H1 (cell line): ENCODE measurements around the gene DESI1. TPM values are rescaled to one million over a fixed set of nuclear protein-coding genes. Genes with fewer than 3 reads are reported as not detected.

Source experiments
- CTCF ChIA-PET: fragments of 300-600 bp; sonication (Branson Sonifier 250); formaldehyde crosslinking; loops from one replicate; lab custom pipeline; 2021; ENCODE audit not compliant: partially characterized antibody; lab: Charles Lee
- POLR2A ChIA-PET: fragments of 300-600 bp; sonication (Branson Sonifier 250); formaldehyde crosslinking; loops from one replicate; lab custom pipeline; 2021; ENCODE audit warnings: inconsistent platforms; ENCODE audit not compliant: partially characterized antibody; lab: Charles Lee
- DNase-seq, 2 experiments: peaks; one replicate each; pipeline versions ENCODE4 v3.0.0 to v3.0.0-alpha.2; 2010 to 2022; ENCODE audit warnings: low spot score in 2 of 2, low read depth in 1 of 2, mixed read lengths in 1 of 2
- FAIRE-seq: peaks from 2 replicates; lab custom pipeline; 2011; peaks lifted over from hg19 to GRCh38; lab: Jason Lieb, UNC
- H2AFZ ChIP-seq: 2 replicates; pipeline ENCODE4 v1.8.1; 2012; ENCODE audit warnings: low read length, inconsistent platforms
- H2AK5ac ChIP-seq: 2 replicates; pipeline ENCODE4 v1.6.1; 2013; ENCODE audit warnings: low read depth, low read length
- H2BK120ac ChIP-seq: replicated peaks from 2 replicates; pipeline ENCODE3; 2013; ENCODE audit warnings: low read depth, low read length, inconsistent platforms
- H2BK12ac ChIP-seq: 2 replicates; pipeline ENCODE4 v1.6.1; 2013; ENCODE audit warnings: low read depth, low read length
- H2BK15ac ChIP-seq: 2 replicates; pipeline ENCODE4 v1.6.1; 2013; ENCODE audit warnings: low read length
- H2BK20ac ChIP-seq: 2 replicates; pipeline ENCODE4 v1.6.1; 2013; ENCODE audit warnings: low read length
- H2BK5ac ChIP-seq: 2 replicates; pipeline ENCODE4 v1.6.1; 2013; ENCODE audit warnings: low read depth, low read length
- H3K14ac ChIP-seq: 2 replicates; pipeline ENCODE4 v1.6.1; 2013; ENCODE audit warnings: inconsistent platforms; ENCODE audit not compliant: insufficient read length
- H3K18ac ChIP-seq: 2 replicates; pipeline ENCODE4 v1.6.1; 2013; ENCODE audit warnings: low read length; ENCODE audit errors: extremely low read depth
- H3K23ac ChIP-seq: 2 replicates; pipeline ENCODE4 v1.6.1; 2013; ENCODE audit warnings: inconsistent platforms; ENCODE audit not compliant: insufficient read length
- H3K23me2 ChIP-seq: 2 replicates; pipeline ENCODE4 v1.6.1; 2013; ENCODE audit warnings: low read depth, low read length
- H3K27ac ChIP-seq: 2 replicates; pipeline ENCODE4 v1.6.1; 2011; ENCODE audit warnings: low read depth, low read length, inconsistent platforms
- H3K27me3 ChIP-seq, 4 experiments: replicated peaks in 1 of 4; 1 replicate in 1 of 4; 2 replicates in 3 of 4; pipeline versions ENCODE4 v1.6.1 to v1.8.1; 2011 to 2013; ENCODE audit warnings: low read length in 3 of 4, mild to moderate bottlenecking in 3 of 4, inconsistent platforms in 2 of 4, mixed read lengths in 2 of 4, moderate library complexity in 1 of 4; ENCODE audit not compliant: control insufficient read depth in 3 of 4, insufficient read depth in 3 of 4; ENCODE audit errors: extremely low read depth in 1 of 4
- H3K36me3 ChIP-seq, 4 experiments: 2 replicates each; pipeline versions ENCODE4 v1.6.1 to v1.8.1; 2011 to 2013; ENCODE audit warnings: mild to moderate bottlenecking in 4 of 4, low read length in 3 of 4, moderate library complexity in 2 of 4, control low read depth in 1 of 4, inconsistent platforms in 1 of 4; ENCODE audit not compliant: insufficient read depth in 4 of 4, control insufficient read depth in 2 of 4
- H3K4ac ChIP-seq: replicated peaks from 2 replicates; pipeline ENCODE3; 2013; ENCODE audit warnings: low read length, low read depth, mixed read lengths, inconsistent platforms; ENCODE audit not compliant: insufficient read length
- H3K4me1 ChIP-seq, 4 experiments: replicated peaks in 1 of 4; 1 replicate in 1 of 4; 2 replicates in 3 of 4; pipeline versions ENCODE4 v1.6.1 to v1.8.1; 2011 to 2013; ENCODE audit warnings: low read length in 3 of 4, inconsistent platforms in 2 of 4, mixed read lengths in 1 of 4; ENCODE audit not compliant: insufficient read depth in 4 of 4, control insufficient read depth in 3 of 4
- H3K4me2 ChIP-seq, 2 experiments: 2 replicates each; pipeline versions ENCODE4 v1.6.1 to v1.8.1; 2011 to 2013; ENCODE audit warnings: low read depth in 2 of 2, low read length in 2 of 2, control low read depth in 1 of 2, inconsistent platforms in 1 of 2, mild to moderate bottlenecking in 1 of 2; ENCODE audit not compliant: insufficient read depth in 1 of 2
- H3K4me3 ChIP-seq, 4 experiments: fragments of 200-600, 300-600 bp in 1 of 4; sonication (generic), shearing (Covaris generic), sonication (Bioruptor Twin) in 1 of 4; 2 replicates each; pipeline versions ENCODE4 v1.5.1 to v1.8.1; 2011 to 2016; ENCODE audit warnings: low read length in 4 of 4, low read depth in 3 of 4, control low read depth in 2 of 4, inconsistent platforms in 2 of 4, mild to moderate bottlenecking in 2 of 4, mixed read lengths in 1 of 4, moderate library complexity in 1 of 4; ENCODE audit not compliant: insufficient read depth in 2 of 4; ENCODE audit errors: extremely low read depth in 1 of 4
- H3K56ac ChIP-seq: replicated peaks from 2 replicates; pipeline ENCODE3; 2013; ENCODE audit warnings: low read depth, mild to moderate bottlenecking, mixed read lengths, low read length, inconsistent platforms; ENCODE audit not compliant: insufficient read length
- H3K79me1 ChIP-seq: 2 replicates; pipeline ENCODE4 v1.6.1; 2013; ENCODE audit warnings: low read depth, low read length, control low read depth
- H3K79me2 ChIP-seq, 2 experiments: 2 replicates each; pipeline versions ENCODE4 v1.6.1 to v1.8.1; 2012 to 2013; ENCODE audit warnings: low read length in 2 of 2, mild to moderate bottlenecking in 2 of 2, inconsistent platforms in 1 of 2; ENCODE audit not compliant: insufficient read depth in 2 of 2, control insufficient read depth in 1 of 2
- H3K9ac ChIP-seq, 4 experiments: replicated peaks in 1 of 4; 1 replicate in 1 of 4; 2 replicates in 3 of 4; pipeline versions ENCODE4 v1.6.1 to v1.8.1; 2011 to 2013; ENCODE audit warnings: low read depth in 3 of 4, low read length in 3 of 4, control low read depth in 2 of 4, mild to moderate bottlenecking in 2 of 4, moderate library complexity in 2 of 4, inconsistent platforms in 1 of 4; ENCODE audit errors: extremely low read depth in 1 of 4
- H3K9me3 ChIP-seq, 2 experiments: 2 replicates each; pipeline versions ENCODE4 v1.6.1 to v1.8.1; 2012 to 2013; ENCODE audit warnings: mild to moderate bottlenecking in 2 of 2, moderate library complexity in 2 of 2, control low read depth in 1 of 2, inconsistent platforms in 1 of 2, low read depth in 1 of 2, low read length in 1 of 2, mixed read lengths in 1 of 2; ENCODE audit not compliant: insufficient read depth in 2 of 2
- H4K20me1 ChIP-seq, 2 experiments: replicated peaks in 1 of 2; 2 replicates each; pipeline versions ENCODE3 to v1.8.1; 2011 to 2013; ENCODE audit warnings: inconsistent platforms in 2 of 2, low read length in 2 of 2, mild to moderate bottlenecking in 1 of 2; ENCODE audit not compliant: insufficient read depth in 2 of 2, control insufficient read depth in 1 of 2
- H4K5ac ChIP-seq: 2 replicates; pipeline ENCODE4 v1.6.1; 2013; ENCODE audit warnings: low read length, low read depth, mixed read lengths, inconsistent platforms; ENCODE audit not compliant: insufficient read length
- H4K8ac ChIP-seq: 2 replicates; pipeline ENCODE4 v1.8.0; 2013; ENCODE audit warnings: mild to moderate bottlenecking, moderate library complexity, low read length, inconsistent platforms; ENCODE audit not compliant: insufficient read depth; ENCODE audit errors: extremely low read depth
- H4K91ac ChIP-seq: replicated peaks from 2 replicates; pipeline ENCODE3; 2013; ENCODE audit warnings: low read length, mixed read lengths, inconsistent platforms; ENCODE audit not compliant: insufficient read length
- EP300 ChIP-seq, 2 experiments: IDR thresholded peaks; 1 replicate in 1 of 2; 2 replicates in 1 of 2; pipeline ENCODE4 v1.6.1; 2011 to 2012; ENCODE audit warnings: low read depth in 2 of 2, low read length in 2 of 2, mild to moderate bottlenecking in 2 of 2, borderline replicate concordance in 1 of 2, inconsistent platforms in 1 of 2, moderate library complexity in 1 of 2
- POLR2A ChIP-seq, 2 experiments: IDR thresholded peaks; 1 replicate in 1 of 2; 2 replicates in 1 of 2; pipeline ENCODE4 v1.6.1; 2011; ENCODE audit warnings: low read depth in 2 of 2, low read length in 2 of 2, mild to moderate bottlenecking in 2 of 2; ENCODE audit errors: control extremely low read depth in 1 of 2
- SIRT6 ChIP-seq: IDR thresholded peaks from one replicate; pipeline ENCODE4 v1.7.1; 2012; ENCODE audit warnings: low read length, inconsistent platforms
- WGBS, 2 experiments: shearing (Covaris generic) in 1 of 2; methylation state at CpG; one replicate each; pipeline versions ENCODE4 v1.1.6 to v1.1.7; 2013 to 2015; ENCODE audit warnings: low lambda C conversion rate in 2 of 2, mixed read lengths in 2 of 2, inconsistent platforms in 1 of 2, low coverage in 1 of 2, missing lambda C conversion rate in 1 of 2; ENCODE audit not compliant: insufficient replicate concordance in 2 of 2, insufficient coverage in 1 of 2, insufficient read length in 1 of 2; ENCODE audit errors: extremely low coverage in 1 of 2, missing lambda C conversion rate in 1 of 2; 5-methylcytosine and 5-hydroxymethylcytosine counted together
- polyA plus RNA-seq, 7 experiments: library from polyadenylated mRNA; depleted of rRNA in 3 of 7; stranded (reverse) in 5 of 7; unstranded in 2 of 7; fragments of >200 nt in 5 of 7; fragments of 200-250 nt in 2 of 7; gene quantifications; 1 replicate in 5 of 7; 2 replicates in 1 of 7; 4 replicates in 1 of 7; pipeline versions ENCODE4 v1.2.1 to v1.2.3, GENCODE V29; 2011 to 2013; ENCODE audit warnings: missing spikeins in 2 of 7, mixed read lengths in 2 of 7
- total RNA-seq: library from RNA; stranded (reverse); fragmentation: NEBNext Ultra II Directional; extraction: Animal tissue kit (Norgen Biotek cat#: 25700); gene quantifications from 2 replicates; pipeline ENCODE4 v1.2.1, GENCODE V29; 2021

The DESI1 gene
- total and polyA plus RNA-seq, 2 of the 8 experiments (the other 6 are each of a cell fraction or from before 2014, with no cell fraction given): 27.6 to 34.3 TPM

- WGBS, 2 experiments: 88% methylated on average over 3 of the region's 3 CpGs; no CpG with 5 or more reads in 1 of the 2 experiments
Observed at GRCh38 chr22:41664951-41665350, 44.1 kb upstream of the DESI1 start.

More at GRCh38 chr22:41664951-41665350, 44.1 kb upstream of the DESI1 start:
- Histone ChIP-seq H4K8ac (no peak overlapping the region), H3K79me1 (no peaks in the 10 kb centered on the region; the same call in 1 of the 2 replicates), H3K18ac (no peak overlapping the region), H3K23me2 (no peaks in the 10 kb centered on the region), H3K23ac (no peak overlapping the region), H3K9ac (no peak overlapping the region), H2AK5ac (no peak overlapping the region), H3K27ac (no peak overlapping the region), H2BK5ac (no peak overlapping the region), H3K27me3 (no peaks in the 10 kb centered on the region), H4K5ac (no peak overlapping the region), H2AFZ (no peak overlapping the region), H3K56ac (no peak overlapping the region), H3K36me3 (peaks cover 16 to 51% (median 29%) of the 10 kb centered on the region in 4 experiments), H4K91ac (no peak overlapping the region), H3K4me2 (no peak overlapping the region), H3K4me1 (peaks cover 0 to 8% (median 3%) of the 10 kb centered on the region in 4 experiments; a peak in 5 of 7 replicates), H2BK20ac (no peak overlapping the region), H3K9me3 (no peaks in the 10 kb centered on the region), H3K14ac (no peak overlapping the region), H3K4me3 (no peak overlapping the region), H2BK15ac (no peak overlapping the region), H3K4ac (no peak overlapping the region), H3K79me2 (no peaks in the 10 kb centered on the region), H4K20me1 (peaks cover 0 to 3% of the 10 kb centered on the region in 2 experiments), H2BK12ac (no peak overlapping the region), H2BK120ac (no peak overlapping the region)
- TF ChIP-seq POLR2A (IDR thresholded peaks at IDR 0.05; ENCODE audit: control extremely low read depth in 1 of 2, low read depth in 2 of 2, low read length in 2 of 2) (peak in 1 of 2 experiments; percentile 41; a peak in 1 of 3 replicates), SIRT6 (no peak), EP300 (IDR thresholded peaks at IDR 0.05; ENCODE audit: borderline replicate concordance in 1 of 2, low read depth in 2 of 2, low read length in 2 of 2) (no peak)
- FAIRE-seq: no peak
- POLR2A ChIA-PET: interaction anchor here (0.9 to 5.4 kb wide), 11 partner anchors 10 to 225 kb away, joined by 3 to 34 read pairs (median 4); partner anchors contain the start of genes PMM1 and TOB2
- CTCF ChIA-PET: interaction anchor here (0.9 to 1.7 kb wide), 3 partner anchors 9 to 98 kb away, joined by 4 to 5 read pairs (median 4); no protein-coding TSS in a partner anchor
- DNase-seq: no peak
